Panc1 (cell line): Measurements from ENCODE around the gene NAPA. TPM values are rescaled to one million over a fixed set of nuclear protein-coding genes. Genes with fewer than 3 reads are reported as not detected.

Source experiments
- ATAC-seq: fragments of 200-7000 bp; cut with Tn5 transposase; 2 replicates; pipeline ENCODE4 v1.9.1; 2020; ENCODE audit warnings: mild to moderate bottlenecking, moderate library complexity
- BruUV-seq: library from RNA; stranded (reverse); fragments of 400-500 nt; replicated peaks from 2 replicates; lab custom pipeline; 2021; lab: Mats Ljungman, UMichigan
- CTCF ChIA-PET: fragments of 300-600 bp; sonication (Branson Sonifier 250); formaldehyde crosslinking; loops from one replicate; lab custom pipeline; 2022; ENCODE audit warnings: antibody characterized with exemption; lab: Charles Lee
- POLR2A ChIA-PET: fragments of 300-600 bp; sonication (Branson Sonifier 250); formaldehyde crosslinking; loops from one replicate; lab custom pipeline; 2022; ENCODE audit warnings: antibody characterized with exemption; lab: Charles Lee
- DNase-seq: peaks from one replicate; pipeline ENCODE4 v3.0.0-alpha.2; 2010; ENCODE audit warnings: low read depth, low spot score
- H3K27ac ChIP-seq: 2 replicates; pipeline ENCODE4 v1.5.1; 2011; ENCODE audit warnings: mild to moderate bottlenecking, low read length, inconsistent platforms
- H3K27me3 ChIP-seq: fragments of 200-500 bp; sonication (Bioruptor generic); 2 replicates; pipeline ENCODE4 v1.6.0; 2014; ENCODE audit warnings: low read length, inconsistent platforms; ENCODE audit not compliant: control insufficient read depth, insufficient read depth
- H3K36me3 ChIP-seq: fragments of 200-500 bp; sonication (Bioruptor generic); 2 replicates; pipeline ENCODE4 v1.5.1; 2014; ENCODE audit warnings: inconsistent platforms, mild to moderate bottlenecking, low read length, moderate library complexity; ENCODE audit not compliant: control insufficient read depth, insufficient read depth
- H3K4me1 ChIP-seq: 2 replicates; pipeline ENCODE4 v1.5.1; 2011; ENCODE audit warnings: inconsistent platforms, mild to moderate bottlenecking, low read length, moderate library complexity; ENCODE audit not compliant: control insufficient read depth, insufficient read depth
- H3K4me3 ChIP-seq, 2 experiments: 2 replicates each; pipeline ENCODE4 v1.5.1; 2011 to 2012; ENCODE audit warnings: low read depth in 2 of 2, low read length in 2 of 2, mild to moderate bottlenecking in 2 of 2, inconsistent platforms in 1 of 2, moderate library complexity in 1 of 2
- H3K9me3 ChIP-seq: fragments of 200-500 bp; sonication (Bioruptor generic); 2 replicates; pipeline ENCODE4 v1.5.1; 2014; ENCODE audit warnings: low read depth, mild to moderate bottlenecking, inconsistent platforms, low read length, moderate library complexity; ENCODE audit not compliant: control insufficient read depth, insufficient read depth
- POLR2AphosphoS5 ChIP-seq: IDR thresholded peaks from 2 replicates; pipeline ENCODE4 v1.6.1; 2012; ENCODE audit warnings: mild to moderate bottlenecking, low read depth, low read length, moderate library complexity
- REST ChIP-seq, 2 experiments: IDR thresholded peaks; 2 replicates each; pipeline ENCODE4 v1.6.1; 2011 to 2012; ENCODE audit warnings: low read depth in 2 of 2, control low read depth in 1 of 2, low read length in 1 of 2, mild to moderate bottlenecking in 1 of 2, moderate library complexity in 1 of 2; ENCODE audit not compliant: insufficient read depth in 1 of 2
- SIN3A ChIP-seq: IDR thresholded peaks from 2 replicates; pipeline ENCODE4 v1.6.1; 2012; ENCODE audit warnings: low read depth, mild to moderate bottlenecking, low read length, moderate library complexity, borderline replicate concordance; ENCODE audit not compliant: insufficient read depth
- TCF7L2 ChIP-seq: IDR thresholded peaks from 2 replicates; pipeline ENCODE4 v1.6.1; 2011; ENCODE audit warnings: mild to moderate bottlenecking, low read depth, low read length, inconsistent platforms
- in situ Hi-C: cut with HindIII; loops from 2 replicates; pipeline ENCODE4 v1.10.0; 2016; ENCODE audit warnings: low sequenced_read_pairs, low pct_unique_long_range_greater_than_20kb
- intact Hi-C: fragments of 100-400 bp; cut with micrococcal nuclease; formaldehyde crosslinking; loops from one replicate; pipeline ENCODE4 v1.10.0; 2022; ENCODE audit not compliant: unreplicated experiment
- total RNA-seq: library from RNA; stranded (reverse); gene quantifications from one replicate; pipeline ENCODE4 v1.2.1, GENCODE V29; 2021; ENCODE audit not compliant: unreplicated experiment
- TF ChIP-seq, protein P1 (sequence below): fragments of 450-650 bp; IDR thresholded peaks from 2 replicates; pipeline ENCODE4 v1.5.1; 2017; ENCODE audit warnings: mild to moderate bottlenecking

The NAPA gene
- total RNA-seq, 1 experiment from 2014 or later, result 71.0 TPM

DNA sequence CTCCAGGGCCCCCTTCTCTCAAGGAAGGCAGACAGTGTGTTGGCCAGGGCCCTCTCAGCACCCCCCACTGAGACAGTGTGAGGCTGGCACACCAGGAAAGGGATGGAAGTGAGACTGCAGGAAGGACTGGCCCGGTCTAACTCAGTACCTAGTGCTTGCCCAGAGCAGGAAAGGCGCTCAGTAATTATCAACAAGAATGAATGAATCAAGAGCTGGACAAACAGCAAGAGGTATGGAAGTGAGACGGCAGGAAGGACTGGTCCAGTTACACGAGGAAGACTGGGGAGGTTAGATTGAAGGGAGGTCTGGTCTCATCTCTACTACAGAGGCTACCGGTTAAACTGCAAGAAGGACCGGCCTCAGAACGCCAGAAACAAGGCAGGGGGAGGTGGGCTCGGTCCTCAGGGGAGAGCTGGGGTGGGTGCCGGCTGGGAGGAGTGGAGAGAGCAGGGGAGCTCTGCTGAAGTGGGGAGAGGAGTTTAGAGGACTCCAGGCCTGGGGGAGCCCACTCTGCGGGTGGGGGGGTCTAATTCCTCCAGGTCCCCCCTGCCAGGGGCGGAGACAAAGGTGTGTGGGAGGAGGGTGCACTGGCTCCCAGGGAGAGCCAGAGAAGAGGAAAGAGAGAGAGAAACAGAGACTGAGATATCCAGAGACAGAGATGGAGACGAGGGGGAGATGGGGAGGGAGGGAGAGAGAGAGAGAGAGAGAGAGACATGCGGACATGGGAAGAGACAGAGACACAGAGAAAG lies 44.2 kb downstream of the NAPA start:
- no peaks in the 10 kb centered on the region; the same call in 1 of the 2 replicates for H3K27me3 ChIP-seq
- ATAC-seq, result no peak
- in situ Hi-C loops, result no loop called here

GRCh38 chr19:47469719-47470118 lies 45.1 kb downstream of the NAPA start:
- intact Hi-C loops, result no loop called here
- DNase-seq (no peak), ATAC-seq (no peak)
- H3K9me3 ChIP-seq, result no peaks in the 10 kb centered on the region
- no peaks in the 10 kb centered on the region for H3K36me3 ChIP-seq
- ChIA-PET POLR2A (no interaction called here), CTCF (no interaction called here)
- BruUV-seq, result no TSS peak
- H3K4me1 ChIP-seq, result no peaks in the 10 kb centered on the region; the same call in none of the 2 replicates
- in situ Hi-C loops, result no loop called here
- H3K27ac ChIP-seq, result no peak overlapping the region
- no peaks in the 10 kb centered on the region; the same call in 1 of the 2 replicates for H3K27me3 ChIP-seq
- TF ChIP-seq REST (IDR thresholded peaks at IDR 0.05; ENCODE audit: insufficient read depth in 1 of 2, low read depth in 2 of 2, low read length in 1 of 2) (no peak), TCF7L2 (no peak), POLR2AphosphoS5 (no peak), SIN3A (no peak)
- TF ChIP-seq, protein P1, sequence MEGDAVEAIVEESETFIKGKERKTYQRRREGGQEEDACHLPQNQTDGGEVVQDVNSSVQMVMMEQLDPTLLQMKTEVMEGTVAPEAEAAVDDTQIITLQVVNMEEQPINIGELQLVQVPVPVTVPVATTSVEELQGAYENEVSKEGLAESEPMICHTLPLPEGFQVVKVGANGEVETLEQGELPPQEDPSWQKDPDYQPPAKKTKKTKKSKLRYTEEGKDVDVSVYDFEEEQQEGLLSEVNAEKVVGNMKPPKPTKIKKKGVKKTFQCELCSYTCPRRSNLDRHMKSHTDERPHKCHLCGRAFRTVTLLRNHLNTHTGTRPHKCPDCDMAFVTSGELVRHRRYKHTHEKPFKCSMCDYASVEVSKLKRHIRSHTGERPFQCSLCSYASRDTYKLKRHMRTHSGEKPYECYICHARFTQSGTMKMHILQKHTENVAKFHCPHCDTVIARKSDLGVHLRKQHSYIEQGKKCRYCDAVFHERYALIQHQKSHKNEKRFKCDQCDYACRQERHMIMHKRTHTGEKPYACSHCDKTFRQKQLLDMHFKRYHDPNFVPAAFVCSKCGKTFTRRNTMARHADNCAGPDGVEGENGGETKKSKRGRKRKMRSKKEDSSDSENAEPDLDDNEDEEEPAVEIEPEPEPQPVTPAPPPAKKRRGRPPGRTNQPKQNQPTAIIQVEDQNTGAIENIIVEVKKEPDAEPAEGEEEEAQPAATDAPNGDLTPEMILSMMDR, result no peak
- no peak overlapping the region for H3K4me3 ChIP-seq

More for the DNA sequence above, 44.2 kb downstream of the NAPA start:
- Histone ChIP-seq H3K4me3 (no peak overlapping the region), H3K36me3 (no peaks in the 10 kb centered on the region), H3K4me1 (no peaks in the 10 kb centered on the region; the same call in none of the 2 replicates), H3K9me3 (no peaks in the 10 kb centered on the region), H3K27ac (no peak overlapping the region)
- intact Hi-C loops, result no loop called here
- ChIA-PET CTCF (no interaction called here), POLR2A (no interaction called here)
- BruUV-seq, result no TSS peak
- TF ChIP-seq REST (IDR thresholded peaks at IDR 0.05; ENCODE audit: insufficient read depth in 1 of 2, low read depth in 2 of 2, low read length in 1 of 2), result no peak
- TF ChIP-seq TCF7L2, result no peak
- no peak for TF ChIP-seq POLR2AphosphoS5
- no peak for TF ChIP-seq SIN3A
- TF ChIP-seq, protein P1, result no peak
- no peak for DNase-seq
